ENCODE measurements around the gene ARMC9. TPM values are rescaled to one million over a fixed set of nuclear protein-coding genes. Genes with fewer than 3 reads are reported as not detected.
"Not testable (repeated sequence)": the region's sequence is repeated elsewhere in the genome, so short reads cannot be mapped to it uniquely, and the experiment has no call there.

ARMC9 gene
- total RNA-seq, 4 donors from 2014 or later, result 2.8 to 15.9 (median 6.6) TPM

DNA sequence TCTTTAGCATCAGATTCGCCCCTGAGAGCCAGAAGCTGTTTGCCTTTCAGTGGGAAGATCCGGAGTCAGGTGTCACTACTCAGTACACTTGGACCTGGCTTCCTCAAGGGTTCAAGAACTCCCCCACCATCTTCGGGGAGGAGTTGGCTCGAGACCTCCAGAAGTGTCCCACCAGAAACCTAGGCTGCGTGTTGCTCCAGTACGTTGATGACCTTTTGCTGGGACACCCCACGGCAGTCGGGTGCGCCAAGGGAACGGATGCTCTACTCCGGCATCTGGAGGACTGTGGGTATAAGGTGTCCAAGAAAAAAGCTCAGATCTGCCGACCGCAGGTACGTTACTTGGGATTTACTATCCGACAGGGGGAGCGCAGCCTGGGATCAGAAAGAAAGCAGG is 205.8 kb downstream of the ARMC9 start:
- ATAC-seq (ENCODE audit: low FRiP score); DNase-seq (ENCODE audit: low spot score): not testable (repeated sequence)

DNA sequence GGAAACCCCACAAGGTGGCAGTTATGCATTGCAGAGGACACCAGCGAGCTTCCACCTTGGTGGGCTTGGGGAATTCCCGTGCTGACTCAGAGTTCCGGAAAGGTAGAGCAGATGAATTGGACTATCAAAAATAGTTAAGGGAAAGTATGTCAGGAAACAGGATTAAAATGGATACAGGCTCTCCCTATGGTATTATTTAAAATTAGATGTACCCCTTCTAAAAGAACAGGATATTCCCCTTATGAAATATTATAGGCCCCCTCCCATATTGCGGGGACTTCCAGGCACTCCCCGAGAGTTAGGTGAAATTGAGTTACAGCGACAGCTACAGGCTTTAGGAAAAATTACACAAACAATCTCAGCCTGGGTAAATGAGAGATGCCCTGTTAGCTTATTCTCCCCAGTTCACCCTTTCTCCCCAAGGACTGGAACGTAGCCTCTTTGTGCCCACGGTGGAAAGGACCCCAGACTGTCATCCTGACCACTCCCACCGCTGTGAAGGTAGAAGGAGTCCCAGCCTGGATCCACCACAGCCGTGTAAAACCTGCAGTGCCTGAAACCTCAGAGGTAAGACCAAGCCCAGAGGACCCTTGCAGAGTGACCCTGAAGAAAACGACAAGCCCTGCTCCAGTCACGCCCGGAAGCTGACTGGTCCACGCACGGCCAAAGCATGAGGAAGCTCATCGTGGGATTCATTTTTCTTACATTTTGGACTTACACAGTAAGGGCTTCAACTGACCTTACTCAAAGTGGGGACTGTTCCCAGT is 207.4 kb downstream of the ARMC9 start:
- not testable (repeated sequence) for ATAC-seq (ENCODE audit: low FRiP score); DNase-seq (ENCODE audit: low spot score)

DNA sequence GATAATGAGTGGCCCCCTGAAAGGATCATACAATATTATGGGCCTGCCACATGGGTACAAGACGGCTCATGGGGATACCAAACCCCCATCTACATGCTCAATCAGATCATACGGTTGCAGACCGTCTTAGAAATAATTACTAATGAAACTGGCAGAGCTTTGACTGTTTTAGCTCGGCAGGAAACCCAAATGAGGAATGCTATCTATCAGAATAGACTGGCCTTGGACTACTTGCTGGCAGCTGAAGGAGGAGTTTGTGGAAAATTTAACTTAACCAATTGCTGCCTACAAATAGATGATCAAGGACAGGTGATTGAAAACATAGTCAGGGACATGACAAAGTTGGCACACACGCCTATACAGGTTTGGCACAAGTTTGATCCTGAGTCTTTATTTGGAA is 209.3 kb downstream of the ARMC9 start:
- not testable (repeated sequence) for ATAC-seq (ENCODE audit: low FRiP score); DNase-seq (ENCODE audit: low spot score)

DNA sequence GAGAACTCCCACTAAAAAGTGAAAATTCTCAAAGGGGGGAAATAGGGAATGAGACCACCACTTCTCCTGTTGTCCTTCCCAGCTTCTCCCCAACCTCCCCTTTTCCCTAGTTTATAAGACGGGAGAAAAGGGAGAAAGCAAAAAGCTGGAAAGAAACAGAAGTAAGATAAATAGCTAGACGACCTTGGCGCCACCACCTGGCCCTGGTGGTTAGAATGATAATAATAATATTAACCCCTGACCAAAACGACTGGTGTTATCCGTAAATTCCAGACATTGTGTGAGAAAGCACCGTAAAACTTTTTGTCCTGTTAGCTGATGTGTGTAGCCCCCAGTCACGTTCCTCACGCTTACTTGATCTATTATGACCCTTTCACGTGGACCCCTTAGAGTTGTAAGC is 209.9 kb downstream of the ARMC9 start:
- ATAC-seq (ENCODE audit: low FRiP score); DNase-seq (ENCODE audit: low spot score): not testable (repeated sequence)

DNA sequence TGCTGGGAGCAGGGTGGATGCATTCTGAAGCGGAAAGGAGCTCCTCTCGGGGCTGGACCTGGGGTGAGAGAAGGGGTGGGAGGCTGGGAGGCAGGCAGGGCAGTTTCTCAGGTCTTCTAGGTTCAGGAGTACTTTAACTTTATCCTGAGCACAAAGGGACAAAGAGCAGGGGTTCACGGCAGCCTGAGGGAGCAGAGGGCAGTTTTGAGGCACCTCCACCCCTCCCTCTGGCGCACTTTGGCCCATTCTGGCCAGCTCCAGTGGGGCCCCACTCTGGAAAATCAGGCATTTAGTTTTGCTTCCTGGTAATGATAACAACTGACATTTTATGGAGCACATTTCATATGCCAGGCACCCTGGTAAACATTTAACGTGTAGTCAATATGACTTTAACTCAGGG is 211.3 kb downstream of the ARMC9 start:
- DNase-seq (ENCODE audit: low spot score) (no peak), ATAC-seq (ENCODE audit: low FRiP score) (no peak)
- TF ChIP-seq, protein P1, sequence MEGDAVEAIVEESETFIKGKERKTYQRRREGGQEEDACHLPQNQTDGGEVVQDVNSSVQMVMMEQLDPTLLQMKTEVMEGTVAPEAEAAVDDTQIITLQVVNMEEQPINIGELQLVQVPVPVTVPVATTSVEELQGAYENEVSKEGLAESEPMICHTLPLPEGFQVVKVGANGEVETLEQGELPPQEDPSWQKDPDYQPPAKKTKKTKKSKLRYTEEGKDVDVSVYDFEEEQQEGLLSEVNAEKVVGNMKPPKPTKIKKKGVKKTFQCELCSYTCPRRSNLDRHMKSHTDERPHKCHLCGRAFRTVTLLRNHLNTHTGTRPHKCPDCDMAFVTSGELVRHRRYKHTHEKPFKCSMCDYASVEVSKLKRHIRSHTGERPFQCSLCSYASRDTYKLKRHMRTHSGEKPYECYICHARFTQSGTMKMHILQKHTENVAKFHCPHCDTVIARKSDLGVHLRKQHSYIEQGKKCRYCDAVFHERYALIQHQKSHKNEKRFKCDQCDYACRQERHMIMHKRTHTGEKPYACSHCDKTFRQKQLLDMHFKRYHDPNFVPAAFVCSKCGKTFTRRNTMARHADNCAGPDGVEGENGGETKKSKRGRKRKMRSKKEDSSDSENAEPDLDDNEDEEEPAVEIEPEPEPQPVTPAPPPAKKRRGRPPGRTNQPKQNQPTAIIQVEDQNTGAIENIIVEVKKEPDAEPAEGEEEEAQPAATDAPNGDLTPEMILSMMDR (IDR thresholded peaks at IDR 0.05), result no peak

DNA sequence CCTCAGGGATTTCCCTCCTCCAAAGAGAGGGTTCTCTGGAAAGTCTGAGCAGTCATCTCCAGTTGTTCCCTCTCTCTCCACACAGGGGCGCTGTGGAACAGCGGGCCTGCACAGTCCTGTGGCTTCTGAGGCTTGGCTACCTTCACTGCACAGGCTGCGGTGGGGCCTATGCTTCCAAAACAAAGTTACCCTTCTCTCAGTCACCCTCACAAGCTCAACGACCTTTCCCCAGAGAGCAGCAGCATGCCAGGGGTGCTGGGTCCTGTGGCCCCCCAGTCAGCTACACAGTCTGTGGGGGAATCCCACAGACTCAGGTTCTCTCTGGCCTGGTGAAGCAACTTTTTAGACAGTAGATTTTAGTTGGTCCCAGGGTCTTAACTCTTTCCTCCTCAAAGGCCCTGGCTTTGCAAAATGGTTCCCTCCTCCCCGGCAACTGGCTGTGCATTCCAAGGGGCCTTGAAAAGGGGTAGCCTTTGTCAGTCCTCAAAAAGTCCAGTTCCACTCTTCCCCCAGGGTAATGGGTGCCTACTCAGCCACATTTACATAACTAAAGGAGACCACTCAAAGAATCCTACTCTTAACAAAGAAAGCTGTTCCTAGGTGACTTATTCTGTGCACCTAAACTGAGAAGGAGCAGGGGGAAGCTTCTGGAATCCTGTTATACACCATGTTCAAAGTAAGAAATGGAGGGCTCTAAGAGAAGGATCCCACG is 212.0 kb downstream of the ARMC9 start:
- DNase-seq (ENCODE audit: low spot score), result no peak
- no peak for ATAC-seq (ENCODE audit: low FRiP score)
- TF ChIP-seq, protein P1 (IDR thresholded peaks at IDR 0.05), result no peak

DNA sequence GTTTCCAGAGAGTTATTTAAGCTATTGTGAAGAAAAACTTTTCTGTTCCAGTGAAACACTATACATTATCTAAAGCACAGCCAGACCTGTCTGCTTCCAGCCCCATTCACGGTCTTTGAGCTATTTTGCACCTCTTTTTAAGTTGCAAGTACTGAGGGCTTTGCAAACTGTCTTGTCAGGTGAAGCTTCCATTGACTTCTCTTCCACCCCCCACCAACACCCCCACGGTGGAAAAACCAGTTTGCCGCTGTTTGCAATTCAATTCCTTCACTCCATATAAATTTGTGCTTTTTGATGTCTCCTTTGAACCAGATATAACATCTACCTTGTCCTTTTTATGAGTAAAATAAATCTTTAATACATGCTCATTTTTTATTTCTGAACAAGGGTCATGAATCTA is 212.8 kb downstream of the ARMC9 start:
- ATAC-seq (ENCODE audit: low FRiP score) (no peak), DNase-seq (ENCODE audit: low spot score) (no peak)
- TF ChIP-seq, protein P1 (IDR thresholded peaks at IDR 0.05), result no peak

DNA sequence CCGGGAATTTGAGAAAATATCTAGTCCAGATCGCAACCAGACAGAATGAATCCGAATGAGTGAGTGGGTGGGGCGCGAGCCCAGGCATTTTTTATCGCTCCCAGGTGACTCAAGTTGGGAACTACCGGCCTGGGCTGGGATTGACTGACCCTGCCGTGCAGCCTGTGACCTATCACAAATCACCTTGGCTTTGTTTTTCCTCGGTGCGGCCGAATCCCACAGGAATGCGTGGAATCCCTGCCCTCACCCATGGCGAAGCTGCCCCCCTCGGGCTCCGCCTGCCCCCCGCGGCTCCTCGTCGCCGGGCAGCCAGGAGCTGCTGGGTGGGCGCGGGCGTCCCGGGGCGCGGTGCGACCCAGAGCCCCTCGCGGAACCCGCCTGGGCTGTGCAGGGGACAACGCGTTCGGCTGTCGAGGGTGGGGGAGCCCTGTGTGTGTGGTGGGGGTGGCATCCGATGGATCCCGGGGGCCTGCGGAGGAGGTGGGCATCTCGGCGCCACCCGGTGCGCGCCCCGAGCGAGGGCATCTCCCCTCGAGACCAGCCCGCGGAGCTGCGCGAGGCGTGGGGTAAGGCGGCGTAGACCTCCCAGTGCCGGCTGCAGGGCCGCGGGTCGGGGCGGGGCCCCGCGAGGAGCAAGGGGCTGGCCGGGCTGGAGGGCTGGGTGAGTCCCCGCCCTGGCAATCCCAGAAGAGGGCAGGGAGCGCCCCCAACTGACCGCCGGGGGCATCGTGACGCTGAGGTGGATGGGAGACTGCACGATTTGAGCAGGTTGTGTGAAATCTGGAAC is 213.6 kb downstream of the ARMC9 start:
- ATAC-seq (ENCODE audit: low FRiP score) (peak; percentile 98), DNase-seq (ENCODE audit: low spot score) (peak; percentile 76)
- TF ChIP-seq, protein P1 (IDR thresholded peaks at IDR 0.05), result peak in 1 of 3 donors; percentile 66

DNA sequence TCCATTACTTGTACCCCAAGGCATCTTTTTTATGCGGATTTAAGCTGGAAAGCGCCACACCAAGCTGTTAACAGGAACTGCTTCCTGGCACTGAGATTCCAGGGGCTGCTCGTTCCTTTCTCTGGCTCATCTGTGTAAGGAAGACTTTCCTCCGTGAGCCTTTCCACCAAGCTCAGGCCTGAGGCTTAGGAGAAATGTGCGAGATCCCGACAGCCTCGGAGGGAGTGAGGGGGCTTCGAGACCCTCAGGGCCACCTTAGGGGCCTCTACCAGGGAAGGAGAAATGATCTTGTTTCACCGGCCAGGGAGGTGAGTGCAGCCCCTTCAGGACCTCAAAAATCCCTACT is 214.2 kb downstream of the ARMC9 start:
- TF ChIP-seq, protein P1 (IDR thresholded peaks at IDR 0.05), result no peak
- ATAC-seq (ENCODE audit: low FRiP score) (no peak), DNase-seq (ENCODE audit: low spot score) (no peak)

Data from omental fat pad (tissue), 4 donors.